ENCODE results near the gene IL17C.

DNA sequence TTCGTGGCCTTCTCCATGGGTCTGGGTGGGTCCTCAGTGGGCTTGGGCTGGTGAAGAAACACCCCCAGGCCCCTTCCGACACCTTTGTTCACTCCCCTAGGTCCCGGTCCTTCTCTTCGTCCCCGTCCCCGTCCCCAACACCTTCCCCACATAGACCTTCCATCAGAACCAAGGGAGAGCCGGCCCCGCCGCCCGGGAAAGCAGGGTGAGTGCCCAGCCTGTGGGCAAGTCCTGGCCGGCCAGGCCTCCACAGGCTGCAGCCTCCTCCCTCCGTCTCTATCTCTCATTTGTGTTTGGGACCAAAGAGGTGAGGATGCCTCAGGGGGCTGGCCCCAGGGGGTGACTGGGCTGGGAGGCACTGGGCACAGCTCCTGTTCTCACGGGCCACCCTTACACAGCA lies 14.5 kb upstream of the IL17C start:
- TF ChIP-seq, protein P1, sequence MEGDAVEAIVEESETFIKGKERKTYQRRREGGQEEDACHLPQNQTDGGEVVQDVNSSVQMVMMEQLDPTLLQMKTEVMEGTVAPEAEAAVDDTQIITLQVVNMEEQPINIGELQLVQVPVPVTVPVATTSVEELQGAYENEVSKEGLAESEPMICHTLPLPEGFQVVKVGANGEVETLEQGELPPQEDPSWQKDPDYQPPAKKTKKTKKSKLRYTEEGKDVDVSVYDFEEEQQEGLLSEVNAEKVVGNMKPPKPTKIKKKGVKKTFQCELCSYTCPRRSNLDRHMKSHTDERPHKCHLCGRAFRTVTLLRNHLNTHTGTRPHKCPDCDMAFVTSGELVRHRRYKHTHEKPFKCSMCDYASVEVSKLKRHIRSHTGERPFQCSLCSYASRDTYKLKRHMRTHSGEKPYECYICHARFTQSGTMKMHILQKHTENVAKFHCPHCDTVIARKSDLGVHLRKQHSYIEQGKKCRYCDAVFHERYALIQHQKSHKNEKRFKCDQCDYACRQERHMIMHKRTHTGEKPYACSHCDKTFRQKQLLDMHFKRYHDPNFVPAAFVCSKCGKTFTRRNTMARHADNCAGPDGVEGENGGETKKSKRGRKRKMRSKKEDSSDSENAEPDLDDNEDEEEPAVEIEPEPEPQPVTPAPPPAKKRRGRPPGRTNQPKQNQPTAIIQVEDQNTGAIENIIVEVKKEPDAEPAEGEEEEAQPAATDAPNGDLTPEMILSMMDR (IDR thresholded peaks at IDR 0.05), result no peak
- TF ChIP-seq POLR2A (IDR thresholded peaks at IDR 0.05), result no peak
